GM19395 (cell line): ENCODE results near the gene SPATA31D4.
"Not testable (repeated sequence)": the region's sequence is repeated elsewhere in the genome, so short reads cannot be mapped to it uniquely, and the experiment has no call there.

Experiments used
- ATAC-seq: cut with Tn5 transposase; IDR thresholded peaks from one replicate; pipeline ENCODE4 v1.9.1; 2021; ENCODE audit warnings: mild to moderate bottlenecking, moderate library complexity; ENCODE audit not compliant: unreplicated experiment

Gene SPATA31D4

GRCh38 chr9:81928305-81928704, at the start of gene SPATA31D4:
SPATA31D4 (plus strand) TSS chr9:81928428; CDS start chr9:81928514, 86 bp downstream.
- not testable (repeated sequence) for ATAC-seq

- no peak for ATAC-seq
Observed at GRCh38 chr9:81878530-81878929, 49.7 kb upstream of the SPATA31D4 start.

GRCh38 chr9:81879501-81879916, 48.7 kb upstream of the SPATA31D4 start:
- ATAC-seq = no peak

- no peak for ATAC-seq
Observed at GRCh38 chr9:81885602-81886001, 42.6 kb upstream of the SPATA31D4 start.

- ATAC-seq = no peak
Observed at GRCh38 chr9:81886665-81887064, 41.6 kb upstream of the SPATA31D4 start.

- ATAC-seq = no peak
Observed at GRCh38 chr9:81890104-81890503, 38.1 kb upstream of the SPATA31D4 start.

GRCh38 chr9:81892440-81892839, 35.8 kb upstream of the SPATA31D4 start:
- no peak for ATAC-seq

- no peak for ATAC-seq
Observed at GRCh38 chr9:81893929-81894328, 34.3 kb upstream of the SPATA31D4 start.

GRCh38 chr9:81894891-81895290, 33.3 kb upstream of the SPATA31D4 start:
- no peak for ATAC-seq

GRCh38 chr9:81896070-81896469, 32.2 kb upstream of the SPATA31D4 start:
- no peak for ATAC-seq

- no peak for ATAC-seq
Observed at GRCh38 chr9:81898851-81899250, 29.4 kb upstream of the SPATA31D4 start.

- no peak for ATAC-seq
Observed at GRCh38 chr9:81902196-81902595, 26.0 kb upstream of the SPATA31D4 start.

GRCh38 chr9:81902626-81903025, 25.6 kb upstream of the SPATA31D4 start:
- ATAC-seq = no peak

- no peak for ATAC-seq
Observed at GRCh38 chr9:81906671-81907070, 21.6 kb upstream of the SPATA31D4 start.

GRCh38 chr9:81912135-81912534, 16.1 kb upstream of the SPATA31D4 start:
- ATAC-seq = no peak

GRCh38 chr9:81915801-81916505, 12.3 kb upstream of the SPATA31D4 start:
- ATAC-seq = no peak

- not testable (repeated sequence) for ATAC-seq
Observed at GRCh38 chr9:81918507-81918906, 9.7 kb upstream of the SPATA31D4 start.

GRCh38 chr9:81930147-81930546, 1.9 kb downstream of the SPATA31D4 start:
- not testable (repeated sequence) for ATAC-seq

- not testable (repeated sequence) for ATAC-seq
Observed at GRCh38 chr9:81933547-81933946, 5.3 kb downstream of the SPATA31D4 start.

- not testable (repeated sequence) for ATAC-seq
Observed at GRCh38 chr9:81943393-81943792, 15.2 kb downstream of the SPATA31D4 start, which contains the start of gene SPATA31D3. SPATA31D3 (plus strand) TSS chr9:81943500; CDS start chr9:81943586, 86 bp downstream.

GRCh38 chr9:81948650-81949049, 20.4 kb downstream of the SPATA31D4 start:
- not testable (repeated sequence) for ATAC-seq

- ATAC-seq = no peak
Observed at GRCh38 chr9:81953096-81953495, 24.9 kb downstream of the SPATA31D4 start.

- ATAC-seq = no peak
Observed at GRCh38 chr9:81955625-81956024, 27.4 kb downstream of the SPATA31D4 start.
